Heart right ventricle (tissue), 16 donors: ENCODE results near the gene ALDH1A1. TPM values are rescaled to one million over a fixed set of nuclear protein-coding genes. Genes with fewer than 3 reads are reported as not detected.

Source experiments
- ATAC-seq, 8 donors: fragments of 200-7000 bp; cut with Tn5 transposase; one replicate each; pipeline ENCODE4 v1.9.1; 2020; ENCODE audit warnings: mild to moderate bottlenecking in 8 of 8, moderate library complexity in 8 of 8, moderate number of reproducible peaks in 1 of 8
- DNase-seq, 2 donors: peaks; one replicate each; pipeline ENCODE4 v3.0.0-alpha.2; 2020
- H3K27ac ChIP-seq, 10 donors: fragments of 200-600 bp; sonication (generic) in 2 of 10; one replicate each; pipeline versions ENCODE4 v1.5.0 to v1.8.0; 2020 to 2022; ENCODE audit warnings: mild to moderate bottlenecking in 3 of 10
- H3K27me3 ChIP-seq, 7 donors: fragments of 200-600 bp; one replicate each; pipeline ENCODE4 v1.8.0; 2021 to 2022; ENCODE audit warnings: mild to moderate bottlenecking in 2 of 7
- H3K36me3 ChIP-seq, 9 donors: fragments of 200-600 bp; sonication (generic) in 1 of 9; one replicate each; pipeline versions ENCODE4 v1.5.0 to v1.8.0; 2020 to 2022; ENCODE audit warnings: mild to moderate bottlenecking in 2 of 9
- H3K4me1 ChIP-seq, 9 donors: fragments of 200-600 bp; sonication (generic) in 1 of 9; one replicate each; pipeline versions ENCODE4 v1.5.0 to v1.8.0; 2020 to 2022; ENCODE audit warnings: mild to moderate bottlenecking in 4 of 9
- H3K4me3 ChIP-seq, 10 donors: fragments of 200-600 bp; sonication (generic) in 2 of 10; one replicate each; pipeline versions ENCODE4 v1.5.0 to v1.8.0; 2020 to 2022; ENCODE audit warnings: mild to moderate bottlenecking in 7 of 10, moderate library complexity in 2 of 10
- H3K9me3 ChIP-seq, 11 donors: fragments of 200-600 bp in 10 of 11; sonication (generic) in 2 of 11; one replicate each; pipeline versions ENCODE4 v1.5.0 to v1.8.0; 2013 to 2022; ENCODE audit warnings: mild to moderate bottlenecking in 2 of 11, control low read depth in 1 of 11, moderate library complexity in 1 of 11
- CTCF ChIP-seq, 9 donors: fragments of 200-600 bp; sonication (generic) in 2 of 9; IDR thresholded peaks; one replicate each; pipeline versions ENCODE4 v1.5.0 to v1.8.0; 2021 to 2022; ENCODE audit warnings: antibody characterized with exemption in 9 of 9, mild to moderate bottlenecking in 5 of 9, moderate library complexity in 1 of 9
- WGBS, 2 donors: extraction: QIAGEN DNeasy Blood & Tissue Kit; methylation state at CpG; one replicate each; pipeline ENCODE4 v1.1.7; 2013; ENCODE audit warnings: inconsistent platforms in 1 of 2; 5-methylcytosine and 5-hydroxymethylcytosine counted together
- intact Hi-C, 10 donors: fragments of 100-400 bp; cut with DNase I; formaldehyde crosslinking; loops; one replicate each; pipeline versions ENCODE4 v1.11.1 to v1.14.2; 2022
- polyA plus RNA-seq, 2 donors: library from polyadenylated mRNA; stranded (reverse); fragments of 200-250 nt; gene quantifications; one replicate each; pipeline ENCODE4 v1.2.3, GENCODE V29; 2013
- total RNA-seq, 10 donors: library from RNA; stranded (reverse); fragmentation: NEBNext Ultra II Directional in 3 of 10; extraction: Animal tissue kit (Norgen Biotek cat#: 25700) in 3 of 10; gene quantifications; one replicate each; pipeline versions ENCODE4 v1.2.1 to v1.2.4, GENCODE V29; 2021 to 2023
- donor health status: Arrhythmogenic right ventricular cardiomyopathy.
- donor health status: ischemic (EF 13 %, LVEDD 7.1; RV severe dilation, severe dysfunction).
- donor health status: healthy with polysubstance abuse.
- donor health status: DM: no; HTN: yes; CAD: no.
- donor health status: DM: no; HTN: no; CAD: no.
- donor health status: ischemic (EF 25% LVEDD 6.9; RV normal size, moderate dysfunction).
- donor health status: ischemic (EF 25% LVEDD 5.7; RV mildly dilated, moderate dysfunction).
- donor health status: healthy.
- donor health status: DM: yes; HTN: yes; CAD: no.
- donor health status: Ischemic cardiomyopathy.
- donor health status: ischemic (EF 35%, LVEDD 5.7; RV mildly dilated, moderate dysfunction).
- donor health status: nonischemic (EF 11% LVEDD 7.7; RV severe dilation, severe dysfunction).
- donor health status: DM: yes; HTN: yes; CAD: no.
- donor health status: PGD.
- donor health status: ischemic (EF 29% LVEDD 5.4; RV normal size, mild dysfunction).
- donor health status: nonischemic (EF 23%, LVEDD 6.1; RV moderate dilation, normal function).

Gene ALDH1A1
- total and polyA plus RNA-seq, 12 donors: 4.3 to 32.8 (median 11.1) TPM

GRCh38 chr9:72856972-72857623 lies 95.8 kb downstream of the ALDH1A1 start:
- intact Hi-C loops: loop anchor here in 9 of 10 donors (2.0 to 10.0 kb wide), 6 partner anchors 165 to 328 kb away; no protein-coding TSS in a partner anchor
- no peaks in the 10 kb centered on the region for H3K9me3 ChIP-seq
- H3K36me3 ChIP-seq: no peaks in the 10 kb centered on the region
- H3K27me3 ChIP-seq: no peaks in the 10 kb centered on the region
- peak; percentile 61 to 91 (median 76) for ATAC-seq
- H3K4me1 ChIP-seq: peaks cover 0 to 29% (median 18%) of the 10 kb centered on the region in 9 donors
- H3K27ac ChIP-seq: peak overlapping the region in 4 of 10 donors; percentile 20 to 52 (median 35)
- H3K4me3 ChIP-seq: no peak overlapping the region
- 44 to 52% methylated on average over 8 of the region's 8 CpGs for WGBS, 2 donors
- DNase-seq: peak in 1 of 2 donors; percentile 45
- peak; percentile 25 to 78 (median 68) for TF ChIP-seq CTCF (IDR thresholded peaks at IDR 0.05)

DNA sequence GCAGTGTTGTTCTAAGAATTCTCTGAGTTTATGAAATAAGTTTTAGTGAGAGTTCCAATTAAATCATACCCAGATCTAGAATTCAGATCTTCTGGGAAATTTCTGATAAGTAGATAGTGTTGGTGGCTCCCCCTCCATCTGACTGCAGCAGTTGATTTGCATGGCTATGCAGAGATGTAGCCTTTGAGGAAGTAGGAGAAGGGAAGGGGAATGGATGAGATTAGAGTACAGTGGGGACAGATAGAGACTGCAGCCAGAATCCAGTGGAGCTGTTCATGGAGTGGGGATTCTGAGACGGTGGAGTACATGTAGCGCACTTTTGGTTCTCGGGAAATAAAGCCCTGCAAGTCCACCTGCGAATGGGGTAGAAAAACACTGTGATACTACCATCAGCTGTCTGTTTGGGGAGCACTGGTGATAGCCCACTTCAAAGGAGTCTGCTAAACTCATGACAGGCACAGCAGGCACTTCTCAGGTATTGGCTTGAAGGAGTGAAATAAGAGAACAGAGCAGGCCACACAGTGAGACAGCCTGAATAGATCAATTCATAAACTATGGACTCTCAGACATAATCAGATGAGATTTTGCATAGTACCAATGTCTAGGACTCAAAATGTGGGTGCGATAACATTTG lies 96.8 kb downstream of the ALDH1A1 start:
- WGBS, 2 donors: 79 to 84% methylated on average over 5 of the region's 5 CpGs
- Histone ChIP-seq H3K9me3 (no peaks in the 10 kb centered on the region), H3K27me3 (no peaks in the 10 kb centered on the region), H3K4me1 (peaks cover 0 to 29% (median 18%) of the 10 kb centered on the region in 9 donors), H3K27ac (no peak overlapping the region), H3K4me3 (no peak overlapping the region), H3K36me3 (no peaks in the 10 kb centered on the region)
- intact Hi-C loops: loop anchor here in 9 of 10 donors (2.0 to 10.0 kb wide), 6 partner anchors 166 to 329 kb away; no protein-coding TSS in a partner anchor
- no peak for DNase-seq
- TF ChIP-seq CTCF (IDR thresholded peaks at IDR 0.05): no peak
- ATAC-seq: no peak

- ATAC-seq: no peak
- Histone ChIP-seq H3K36me3 (no peaks in the 10 kb centered on the region), H3K9me3 (no peaks in the 10 kb centered on the region), H3K4me1 (peaks cover 0 to 29% (median 18%) of the 10 kb centered on the region in 9 donors), H3K4me3 (no peak overlapping the region), H3K27ac (no peak overlapping the region), H3K27me3 (no peaks in the 10 kb centered on the region)
- intact Hi-C loops: loop anchor here in 9 of 10 donors (5.0 to 10.0 kb wide), 5 partner anchors 167 to 329 kb away; no protein-coding TSS in a partner anchor
- no peak for DNase-seq
- 98 to 100% methylated on average over 1 of the region's 1 CpG for WGBS, 2 donors
- no peak for TF ChIP-seq CTCF (IDR thresholded peaks at IDR 0.05)
Observed at GRCh38 chr9:72855321-72855720, 97.5 kb downstream of the ALDH1A1 start.

Other genes with a start within 250 kb of the ALDH1A1 start
- 100 to 1,000 TPM in 1 of 10 donors, 10 to 100 TPM in 9; 21.1 to 126 (median 38.5) TPM for gene ANXA1, start 198.8 kb upstream of the ALDH1A1 start, total RNA-seq
- gene ANXA1, start 198.8 kb upstream of the ALDH1A1 start, polyA plus RNA-seq: 100 to 1,000 TPM in 1 of 2 donors, 10 to 100 TPM in 1; 89.9 to 108 TPM